AG04450 (cell line): ENCODE results near the gene ABLIM1. TPM values are rescaled to one million over a fixed set of nuclear protein-coding genes. Genes with fewer than 3 reads are reported as not detected.
A peak's percentile ranks its signal among the peaks of the same experiment; 100 is the strongest.

Experiments
- CTCF ChIA-PET: fragments of 300-600, 350-600 bp; formaldehyde crosslinking; extraction: SDS; loops from one replicate; lab custom pipeline; 2022; ENCODE audit warnings: antibody characterized with exemption, inconsistent platforms; lab: Charles Lee
- POLR2A ChIA-PET: fragments of 350-600 bp; formaldehyde crosslinking; extraction: SDS; loops from one replicate; lab custom pipeline; 2021; ENCODE audit warnings: antibody characterized with exemption, inconsistent platforms; lab: Yijun Ruan, JAX
- DNase-seq: peaks from one replicate; pipeline ENCODE4 v3.0.0-alpha.2; 2011; ENCODE audit warnings: low read depth, low spot score
- H3K27ac ChIP-seq: one replicate; pipeline ENCODE4 v1.5.1; 2012; ENCODE audit warnings: low read depth, low read length, control low read depth
- H3K27me3 ChIP-seq: one replicate; pipeline ENCODE4 v1.6.0; 2012; ENCODE audit warnings: low read length; ENCODE audit not compliant: control insufficient read depth, insufficient read depth
- H3K4me3 ChIP-seq: 2 replicates; pipeline ENCODE4 v1.5.1; 2011; ENCODE audit warnings: mild to moderate bottlenecking, low read depth, low read length, control low read depth
- H3K9me3 ChIP-seq: 2 replicates; pipeline ENCODE4 v1.5.1; 2012; ENCODE audit warnings: low read length; ENCODE audit not compliant: control insufficient read depth, insufficient read depth
- polyA plus RNA-seq: library from polyadenylated mRNA; depleted of rRNA; stranded (reverse); fragments of >200 nt; gene quantifications from 2 replicates; pipeline ENCODE4 v1.2.3, GENCODE V29; 2011
- TF ChIP-seq, protein P1 (sequence below): IDR thresholded peaks from 2 replicates; pipeline ENCODE4 v1.5.1; 2011; ENCODE audit warnings: low read depth, low read length, control low read depth, inconsistent platforms

Gene ABLIM1
- polyA plus RNA-seq, 1 experiment = 6.4 TPM

DNA sequence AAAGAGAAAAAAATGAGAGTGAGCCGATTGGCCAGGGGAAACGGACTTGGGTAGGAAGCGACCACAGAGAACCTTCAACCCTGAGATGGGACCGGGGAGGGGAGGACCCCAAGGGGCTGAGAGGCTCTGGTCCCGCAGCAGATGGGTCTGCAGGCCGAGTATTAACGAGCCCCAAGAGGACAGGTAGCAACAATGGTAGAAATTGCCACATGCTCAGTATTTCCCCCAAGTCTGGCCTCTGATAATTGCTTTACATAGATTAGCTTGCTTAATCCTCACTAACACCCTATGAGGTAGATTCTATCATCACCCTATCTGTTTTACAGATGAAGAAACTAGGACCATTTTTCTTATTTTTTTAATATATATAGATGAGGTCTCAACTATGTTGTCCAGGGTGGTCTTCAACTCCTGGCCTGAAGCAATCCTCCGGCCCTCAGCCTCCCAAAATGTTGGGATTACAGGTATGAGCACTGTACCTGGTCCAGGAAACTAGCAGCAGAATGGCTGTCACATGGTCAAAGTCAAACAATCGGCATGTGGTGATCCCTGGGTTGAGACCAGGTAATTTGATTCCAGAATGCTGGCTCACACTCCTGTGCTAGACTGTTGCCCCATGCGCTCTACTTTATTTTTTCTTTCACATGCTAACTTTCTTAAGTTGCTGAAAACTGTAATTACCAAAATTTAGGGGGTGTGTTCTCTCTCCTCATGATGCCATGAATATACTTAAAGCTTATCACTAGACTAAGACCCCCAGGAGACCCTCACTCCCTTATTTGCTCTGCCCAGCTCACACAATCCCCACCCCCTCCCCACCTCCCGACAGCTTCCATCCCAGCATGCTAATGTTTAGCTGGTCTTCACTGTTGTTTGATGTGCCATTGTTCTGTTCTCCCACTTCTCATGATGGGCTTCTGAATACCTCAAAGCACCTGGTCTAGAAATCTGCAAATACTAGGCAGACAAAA, 185.9 kb downstream of the ABLIM1 start:
- no peak overlapping the region for H3K4me3 ChIP-seq
- H3K9me3 ChIP-seq = no peaks in the 10 kb centered on the region
- no peak for DNase-seq
- ChIA-PET CTCF (interaction anchor here (0.6 to 6.1 kb wide), 58 partner anchors 8 to 658 kb away, joined by 3 to 92 read pairs (median 4); partner anchors contain the start of gene FHIP2A), POLR2A (interaction anchor here (0.7 kb wide), 1 partner anchor 39 kb away, joined by 4 read pairs; no protein-coding TSS in a partner anchor)
- H3K27me3 ChIP-seq = peaks cover 4% of the 10 kb centered on the region
- H3K27ac ChIP-seq = no peak overlapping the region
- TF ChIP-seq, protein P1, sequence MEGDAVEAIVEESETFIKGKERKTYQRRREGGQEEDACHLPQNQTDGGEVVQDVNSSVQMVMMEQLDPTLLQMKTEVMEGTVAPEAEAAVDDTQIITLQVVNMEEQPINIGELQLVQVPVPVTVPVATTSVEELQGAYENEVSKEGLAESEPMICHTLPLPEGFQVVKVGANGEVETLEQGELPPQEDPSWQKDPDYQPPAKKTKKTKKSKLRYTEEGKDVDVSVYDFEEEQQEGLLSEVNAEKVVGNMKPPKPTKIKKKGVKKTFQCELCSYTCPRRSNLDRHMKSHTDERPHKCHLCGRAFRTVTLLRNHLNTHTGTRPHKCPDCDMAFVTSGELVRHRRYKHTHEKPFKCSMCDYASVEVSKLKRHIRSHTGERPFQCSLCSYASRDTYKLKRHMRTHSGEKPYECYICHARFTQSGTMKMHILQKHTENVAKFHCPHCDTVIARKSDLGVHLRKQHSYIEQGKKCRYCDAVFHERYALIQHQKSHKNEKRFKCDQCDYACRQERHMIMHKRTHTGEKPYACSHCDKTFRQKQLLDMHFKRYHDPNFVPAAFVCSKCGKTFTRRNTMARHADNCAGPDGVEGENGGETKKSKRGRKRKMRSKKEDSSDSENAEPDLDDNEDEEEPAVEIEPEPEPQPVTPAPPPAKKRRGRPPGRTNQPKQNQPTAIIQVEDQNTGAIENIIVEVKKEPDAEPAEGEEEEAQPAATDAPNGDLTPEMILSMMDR = no peak

DNA sequence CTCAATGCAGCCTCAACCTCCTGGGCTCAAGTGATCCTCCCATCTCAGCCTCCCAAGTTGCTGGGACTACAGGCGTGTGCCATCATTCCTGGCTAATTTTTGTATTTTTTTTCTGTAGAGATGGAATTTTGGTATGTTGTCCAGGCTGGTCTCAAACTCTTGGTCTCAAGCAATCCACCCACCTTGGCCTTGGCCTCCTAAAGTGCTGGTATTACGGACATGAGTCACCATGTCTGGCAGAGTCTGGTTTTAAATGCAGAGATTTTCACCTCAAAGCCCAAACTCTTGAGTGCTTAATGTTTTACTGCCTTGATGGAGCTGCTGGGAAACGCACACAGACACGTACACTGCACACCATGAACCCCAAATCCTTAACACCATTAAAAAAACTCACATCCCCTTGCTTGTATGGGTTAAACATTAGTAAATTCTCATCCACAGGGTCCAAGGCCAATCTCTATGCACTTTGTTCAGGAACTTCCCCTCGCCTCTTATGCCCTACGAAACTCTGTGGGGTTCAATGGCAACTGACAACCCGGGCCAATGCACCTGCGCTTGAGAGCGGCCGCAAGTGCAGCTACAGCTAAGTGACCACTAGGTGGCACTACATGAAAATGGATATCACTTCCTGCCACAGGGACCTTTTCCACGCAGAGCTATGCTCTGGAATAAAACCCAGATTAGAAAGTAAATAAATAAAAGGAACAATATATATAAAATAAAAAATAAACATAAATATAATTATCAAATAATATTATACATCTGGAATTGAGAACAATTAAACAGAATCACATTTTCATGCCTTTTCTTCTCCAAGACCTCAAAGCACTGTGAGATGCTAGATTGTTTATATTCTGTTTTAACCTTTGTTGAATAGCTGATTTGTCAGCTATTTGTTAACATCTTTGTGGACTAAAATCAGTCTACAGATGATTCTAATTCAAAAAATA, 186.8 kb downstream of the ABLIM1 start:
- Histone ChIP-seq H3K4me3 (no peak overlapping the region), H3K27me3 (peaks cover 2% of the 10 kb centered on the region), H3K27ac (no peak overlapping the region), H3K9me3 (no peaks in the 10 kb centered on the region)
- CTCF ChIA-PET = interaction anchor here (0.6 to 6.1 kb wide), 64 partner anchors 9 to 659 kb away, joined by 3 to 92 read pairs (median 4); partner anchors contain the start of gene FHIP2A
- TF ChIP-seq, protein P1 = peak; percentile 88
- POLR2A ChIA-PET = no interaction called here
- peak; percentile 46 for DNase-seq

DNA sequence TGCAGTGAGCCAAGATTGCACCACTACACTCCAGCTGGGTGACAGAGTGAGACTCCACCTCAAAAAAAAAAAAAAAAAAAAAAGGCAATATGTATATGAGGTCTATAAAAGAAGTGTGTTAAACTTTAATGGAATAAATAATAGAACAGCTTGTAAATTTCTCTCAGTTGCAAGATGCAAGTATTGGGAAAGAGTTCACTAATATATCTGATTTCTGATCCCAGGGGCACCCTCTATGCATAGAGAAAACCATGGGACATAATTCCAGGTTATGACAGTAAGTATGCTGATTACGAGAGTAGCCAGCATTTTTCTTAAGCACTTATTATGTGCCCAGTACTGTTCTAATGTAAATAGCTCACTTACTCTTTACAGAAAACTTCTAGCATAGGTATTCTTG, 187.7 kb downstream of the ABLIM1 start:
- POLR2A ChIA-PET = no interaction called here
- CTCF ChIA-PET = interaction anchor here (0.6 to 6.1 kb wide), 26 partner anchors 9 to 1435 kb away, joined by 3 to 92 read pairs (median 8); no protein-coding TSS in a partner anchor
- no peak for DNase-seq
- Histone ChIP-seq H3K4me3 (no peak overlapping the region), H3K27ac (no peak overlapping the region), H3K9me3 (no peaks in the 10 kb centered on the region), H3K27me3 (peaks cover 2% of the 10 kb centered on the region)
- TF ChIP-seq, protein P1 = no peak

DNA sequence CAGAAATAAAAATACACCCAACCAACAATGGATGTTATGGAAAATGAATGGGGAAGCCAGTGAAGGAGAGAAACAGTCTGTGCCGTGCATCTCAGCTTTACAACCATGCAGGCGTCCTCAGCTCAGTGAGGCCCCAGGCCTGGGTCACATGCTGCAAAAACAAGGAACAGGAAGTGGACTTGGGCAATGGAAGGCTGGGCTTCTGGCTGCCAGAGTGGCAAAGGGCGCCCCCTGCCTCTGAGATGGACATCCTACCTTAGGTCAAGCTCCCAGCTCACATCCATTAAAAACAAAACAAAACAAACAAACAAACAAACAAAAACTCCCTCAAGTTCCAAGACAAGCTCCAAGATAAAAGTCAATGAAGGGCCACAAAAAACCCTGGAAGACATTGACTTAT, 199.1 kb downstream of the ABLIM1 start:
- no peak overlapping the region for H3K27ac ChIP-seq
- TF ChIP-seq, protein P1 = peak; percentile 20; the same call in 1 of the 2 replicates
- H3K27me3 ChIP-seq = no peaks in the 10 kb centered on the region
- ChIA-PET CTCF (interaction anchor here (0.7 to 3.8 kb wide), 5 partner anchors 11 to 155 kb away, joined by 3 to 20 read pairs (median 6); no protein-coding TSS in a partner anchor), POLR2A (no interaction called here)
- DNase-seq = no peak
- H3K4me3 ChIP-seq = no peak overlapping the region
- no peaks in the 10 kb centered on the region for H3K9me3 ChIP-seq
